ENCODE measurements around the gene KPTN.

The KPTN gene

GRCh38 chr19:47435883-47436417 lies 48.1 kb downstream of the KPTN start:
- no peak for DNase-seq (ENCODE audit: low read depth in 2 of 2)

- no peak for DNase-seq (ENCODE audit: low read depth in 2 of 2)
Measured at GRCh38 chr19:47435196-47435595, 48.8 kb downstream of the KPTN start.

GRCh38 chr19:47434088-47434487 lies 49.9 kb downstream of the KPTN start:
- DNase-seq (ENCODE audit: low read depth in 2 of 2): no peak

- no peak for DNase-seq (ENCODE audit: low read depth in 2 of 2)
Measured at GRCh38 chr19:47433121-47433520, 50.9 kb downstream of the KPTN start.

- DNase-seq (ENCODE audit: low read depth in 2 of 2): no peak
Measured at GRCh38 chr19:47432499-47432898, 51.5 kb downstream of the KPTN start.

GRCh38 chr19:47432091-47432490 lies 51.9 kb downstream of the KPTN start:
- DNase-seq (ENCODE audit: low read depth in 2 of 2): no peak

GRCh38 chr19:47430041-47430802 lies 53.8 kb downstream of the KPTN start:
- DNase-seq (ENCODE audit: low read depth in 2 of 2): peak in 1 of 2 donors; percentile 22

- no peak for DNase-seq (ENCODE audit: low read depth in 2 of 2)
Measured at GRCh38 chr19:47429140-47429793, 54.8 kb downstream of the KPTN start.

GRCh38 chr19:47428177-47428894 lies 55.7 kb downstream of the KPTN start:
- peak; percentile 84 to 85 for DNase-seq (ENCODE audit: low read depth in 2 of 2)

- DNase-seq (ENCODE audit: low read depth in 2 of 2): peak; percentile 58 to 74
Measured at GRCh38 chr19:47427241-47428176, 56.5 kb downstream of the KPTN start.
